Stimulated activated CD4-positive, alpha-beta T cell treated with anti-CD3 and anti-CD28 coated beads, Interleukin-15, amount 100 ng/mL, for 24 hours (primary cell): Measurements from ENCODE around the gene ZNF438.
"Not testable (repeated sequence)": the region's sequence is repeated elsewhere in the genome, so short reads cannot be mapped to it uniquely, and the experiment has no call there.

Experiments used
- DNase-seq: peaks from one replicate; pipeline ENCODE4 v3.0.0-alpha.2; 2020

The ZNF438 gene

GRCh38 chr10:30984563-30985328 lies 46.9 kb downstream of the ZNF438 start:
- DNase-seq = no peak

GRCh38 chr10:30983209-30983608 lies 48.5 kb downstream of the ZNF438 start:
- not testable (repeated sequence) for DNase-seq

DNA sequence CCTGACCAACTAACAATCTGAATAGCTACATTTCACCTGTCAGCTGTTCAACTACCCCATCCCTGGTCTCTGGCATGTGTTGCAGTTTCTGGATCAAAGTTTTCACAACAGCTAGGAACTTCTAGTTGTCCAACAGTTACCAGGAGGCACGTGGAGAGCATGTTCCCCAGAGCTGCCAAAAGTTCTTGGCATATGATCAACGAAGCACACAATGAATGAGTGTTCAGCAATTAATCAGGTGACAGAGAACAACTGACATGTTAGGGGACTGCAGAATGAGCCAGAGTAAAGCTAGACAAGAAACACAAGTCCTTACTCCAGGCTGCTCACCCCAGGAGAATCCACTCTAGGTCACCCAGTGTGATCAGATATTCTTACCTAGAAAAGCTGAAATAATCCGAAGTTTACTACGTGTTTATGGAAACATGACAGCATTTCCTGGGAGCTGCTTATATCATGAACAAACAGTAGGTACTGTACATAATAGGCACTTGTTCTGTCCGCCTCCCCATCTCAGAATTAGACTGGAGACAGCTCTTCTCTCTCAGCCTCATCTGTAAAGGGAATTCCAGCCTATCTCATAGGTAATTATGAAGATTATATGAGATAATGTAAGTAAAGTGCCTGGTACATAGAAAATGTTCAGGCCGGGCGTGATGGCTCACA lies 50.6 kb downstream of the ZNF438 start:
- no peak for DNase-seq

DNA sequence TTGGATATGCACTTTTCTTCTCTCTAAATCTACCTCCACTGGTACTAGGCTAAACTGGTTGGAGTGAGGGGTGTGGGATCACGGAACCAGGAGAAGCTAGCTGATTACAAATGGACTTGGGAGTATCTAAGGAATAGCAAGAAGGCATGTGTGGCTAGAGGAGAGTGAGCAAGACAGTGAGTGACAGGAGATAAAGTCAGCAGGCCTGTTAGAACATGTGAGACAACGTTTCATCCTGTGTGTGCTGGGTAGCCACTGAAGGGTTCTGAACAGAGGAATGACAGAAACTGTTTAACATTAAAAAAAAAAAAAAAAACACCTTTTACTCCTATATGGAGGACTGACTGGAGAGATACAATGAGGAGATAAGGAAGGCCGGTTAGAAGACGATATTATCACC lies 51.7 kb downstream of the ZNF438 start:
- no peak for DNase-seq

DNA sequence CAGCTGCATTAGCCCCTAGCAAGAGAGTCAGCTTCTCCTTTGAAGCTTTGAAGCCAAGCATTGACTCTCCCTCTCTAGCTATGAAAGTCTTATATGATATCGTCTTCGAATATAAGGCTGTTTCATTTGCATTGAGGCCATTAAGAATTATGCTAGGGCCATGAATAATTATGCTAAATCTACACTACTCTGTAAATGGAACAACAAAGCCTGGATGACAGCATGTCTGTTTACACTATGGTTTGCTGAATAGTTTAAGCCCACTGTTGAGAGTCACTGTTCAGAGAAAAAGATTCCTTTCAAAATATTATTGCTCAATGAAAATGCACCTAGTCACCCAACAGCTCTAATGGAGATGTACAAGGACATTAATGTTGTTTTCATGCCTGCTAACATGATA lies 52.8 kb downstream of the ZNF438 start:
- no peak for DNase-seq

GRCh38 chr10:30977385-30977784 lies 54.3 kb downstream of the ZNF438 start:
- no peak for DNase-seq

DNA sequence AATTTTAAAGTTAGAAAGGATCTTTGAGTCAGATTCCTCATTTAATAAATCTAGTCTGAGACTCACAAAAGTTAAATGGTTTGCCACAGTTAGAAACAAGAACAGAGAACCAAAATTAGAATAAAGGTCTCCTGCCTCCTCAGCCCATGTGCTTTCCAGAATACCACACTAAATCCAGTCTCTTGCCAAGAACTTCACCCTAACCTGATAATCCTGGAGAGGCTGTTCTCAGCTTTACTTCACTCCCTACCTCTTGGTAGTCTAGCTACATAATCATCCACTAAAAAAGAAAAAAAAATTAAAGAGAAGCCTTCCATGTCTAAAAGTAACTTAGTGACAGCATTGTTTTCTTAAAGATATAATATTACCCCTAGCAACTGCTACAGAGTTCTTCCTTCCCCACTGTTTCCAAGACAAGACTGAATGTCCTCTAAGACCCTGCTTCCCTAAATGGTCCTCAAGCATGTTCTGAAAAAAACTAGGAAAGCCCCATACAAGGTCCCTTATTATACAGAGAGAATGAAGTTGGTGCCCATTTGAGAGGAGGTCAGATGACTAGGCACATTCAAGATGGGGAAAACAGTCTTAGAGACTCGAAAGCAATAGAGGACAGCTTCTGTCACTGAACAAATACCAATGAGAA lies 56.8 kb downstream of the ZNF438 start:
- DNase-seq = no peak

- no peak for DNase-seq
These were observed 57.3 kb downstream of the ZNF438 start for GRCh38 chr10:30974355-30974754.

DNA sequence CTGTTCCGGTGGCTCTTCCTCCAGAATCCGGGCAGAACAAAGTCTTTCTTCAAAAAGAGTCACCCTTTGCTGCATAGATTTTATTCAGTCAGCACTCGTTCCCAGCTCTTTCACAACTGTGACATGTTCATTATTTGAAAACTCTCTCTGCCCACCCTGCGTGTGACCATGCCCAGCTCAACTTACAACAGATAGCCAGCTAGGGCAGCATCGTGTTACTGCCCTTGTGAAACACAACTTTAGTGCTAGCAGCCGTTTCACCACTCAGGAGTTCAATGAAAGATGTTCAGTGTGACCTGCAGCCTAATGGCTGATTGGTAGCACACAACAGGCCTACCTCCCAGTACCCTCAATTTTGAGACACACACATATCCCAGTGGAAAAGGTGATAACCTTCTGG lies 57.9 kb downstream of the ZNF438 start:
- DNase-seq = no peak

GRCh38 chr10:30970760-30971460 lies 60.8 kb downstream of the ZNF438 start:
- no peak for DNase-seq

- DNase-seq = no peak
These were observed 63.0 kb downstream of the ZNF438 start for GRCh38 chr10:30968711-30969110.

DNA sequence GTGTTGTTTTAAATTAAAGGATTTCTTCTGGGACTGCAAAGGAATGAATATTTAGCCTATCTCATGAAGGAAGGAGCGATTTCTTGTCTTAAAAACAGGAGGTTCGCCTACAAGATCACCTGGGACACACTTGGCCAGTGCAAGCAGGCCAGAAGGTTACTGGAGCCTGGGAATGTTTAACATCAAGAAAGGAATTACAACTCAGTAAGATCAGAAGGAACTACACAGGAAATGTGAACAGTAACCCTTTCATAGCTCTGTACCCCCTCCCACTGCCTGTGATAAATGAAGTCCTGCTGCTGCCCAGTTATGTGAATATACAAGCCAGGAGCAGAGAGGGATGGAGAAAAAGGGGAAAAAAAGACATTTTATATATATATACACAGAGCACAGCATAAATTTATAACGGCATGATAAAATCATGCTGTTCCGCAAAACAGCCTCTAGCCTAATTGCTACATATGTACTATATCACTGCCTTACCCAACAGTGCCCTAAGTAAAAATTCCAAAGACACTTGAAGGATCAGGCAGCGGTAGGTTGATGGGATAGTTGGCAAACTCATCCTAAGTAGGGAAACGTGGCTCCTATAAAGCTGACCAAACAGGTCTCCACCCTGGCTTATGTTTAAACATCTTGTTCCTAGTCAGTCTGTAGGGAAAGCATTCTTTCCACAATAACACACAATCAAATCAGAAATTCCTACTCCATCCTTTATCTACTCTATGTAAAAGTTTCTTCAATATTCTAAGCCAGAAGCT lies 63.8 kb downstream of the ZNF438 start:
- no peak for DNase-seq

- no peak for DNase-seq
These were observed 67.4 kb downstream of the ZNF438 start for GRCh38 chr10:30963992-30964930.

- DNase-seq = no peak
These were observed 69.1 kb downstream of the ZNF438 start for GRCh38 chr10:30962522-30962921.

DNA sequence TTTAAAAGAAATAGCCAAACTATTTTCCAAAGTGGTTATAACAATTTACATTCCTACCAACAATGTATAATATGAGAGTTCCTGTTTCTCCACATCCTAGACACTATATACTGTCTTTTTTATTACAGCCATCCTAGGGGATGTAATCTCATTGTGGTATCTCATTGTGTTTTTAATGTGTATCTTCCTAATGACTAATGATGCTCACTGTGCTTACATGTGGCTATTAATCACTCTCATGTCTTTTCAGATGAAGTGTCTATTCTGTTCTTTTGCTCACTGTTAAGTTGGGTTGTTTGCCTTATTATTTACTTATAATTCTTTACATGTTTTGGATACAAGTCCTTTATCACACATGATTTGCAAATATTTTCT lies 71.8 kb downstream of the ZNF438 start:
- no peak for DNase-seq

- DNase-seq = not testable (repeated sequence)
These were observed 82.4 kb downstream of the ZNF438 start for GRCh38 chr10:30949218-30949617.

DNA sequence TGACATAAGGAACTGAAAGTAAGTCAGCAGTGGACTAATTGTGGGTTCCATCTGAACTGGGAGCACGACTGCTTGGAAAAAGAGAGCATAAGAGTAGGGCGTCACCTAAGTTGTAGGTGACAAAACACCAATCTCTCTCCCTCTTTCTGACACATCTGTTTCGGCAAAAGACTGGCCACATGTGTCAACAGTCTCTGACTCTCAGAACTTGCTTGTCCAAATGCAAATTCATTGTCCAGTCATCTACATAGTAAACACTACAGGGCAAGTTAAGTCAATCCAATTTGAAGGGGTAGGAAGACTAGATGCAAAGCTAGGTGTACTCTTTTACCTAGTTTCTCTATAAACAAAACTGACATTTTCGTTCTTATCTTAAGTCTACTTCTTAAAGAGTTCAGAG lies 87.7 kb downstream of the ZNF438 start:
- DNase-seq = no peak

- no peak for DNase-seq
These were observed 88.2 kb downstream of the ZNF438 start for GRCh38 chr10:30943451-30943850.

GRCh38 chr10:30940256-30940655 lies 91.4 kb downstream of the ZNF438 start:
- DNase-seq = no peak

GRCh38 chr10:30939643-30940251 lies 91.9 kb downstream of the ZNF438 start:
- no peak for DNase-seq

GRCh38 chr10:30935078-30935477 lies 96.6 kb downstream of the ZNF438 start:
- DNase-seq = no peak
